HepG2 (cell line): Measurements from ENCODE around the gene TET2. TPM values are rescaled to one million over a fixed set of nuclear protein-coding genes. Genes with fewer than 3 reads are reported as not detected.

Experiments
- ATF4 ChIP-seq, 2 experiments: fragments of 450-650 bp in 1 of 2; sonication (generic) in 1 of 2; formaldehyde crosslinking; IDR thresholded peaks; 2 replicates each; pipeline versions ENCODE4 v1.5.0 to v1.8.0; 2020 to 2022; ENCODE audit warnings: mild to moderate bottlenecking in 1 of 2, missing genetic modification reagents in 1 of 2
- CHD2 ChIP-seq: IDR thresholded peaks from 2 replicates; pipeline ENCODE4 v1.6.1; 2011; ENCODE audit warnings: low read depth, low read length, improper control_type of control experiment
- FOSL2 ChIP-seq: sonication (generic); formaldehyde crosslinking; IDR thresholded peaks from 2 replicates; pipeline ENCODE4 v1.4.0; 2020; ENCODE audit warnings: missing genetic modification reagents
- FOXP1 ChIP-seq, 2 experiments: fragments of 450-650 bp in 1 of 2; IDR thresholded peaks; 2 replicates each; pipeline ENCODE4 v1.6.1; 2017 to 2018; ENCODE audit warnings: antibody characterized with exemption in 1 of 2
- GATAD2A ChIP-seq: IDR thresholded peaks from 2 replicates; pipeline ENCODE4 v1.6.1; 2016
- HMG20A ChIP-seq: IDR thresholded peaks from 2 replicates; pipeline ENCODE4 v1.6.1; 2016; ENCODE audit warnings: borderline replicate concordance
- HNF4G ChIP-seq, 2 experiments: sonication (generic) in 1 of 2; formaldehyde crosslinking in 1 of 2; IDR thresholded peaks; 2 replicates each; pipeline versions ENCODE4 v1.4.0 to v1.6.1; 2011 to 2020; ENCODE audit warnings: borderline replicate concordance in 2 of 2, low read depth in 2 of 2, mild to moderate bottlenecking in 2 of 2, low read length in 1 of 2, missing genetic modification reagents in 1 of 2, moderate library complexity in 1 of 2
- HOXD1 ChIP-seq: sonication (generic); formaldehyde crosslinking; IDR thresholded peaks from 2 replicates; pipeline ENCODE4 v1.5.0; 2020; ENCODE audit warnings: missing genetic modification reagents
- NBN ChIP-seq: fragments of 450-650 bp; conservative IDR thresholded peaks from 2 replicates; pipeline ENCODE4 v1.6.1; 2017
- POLR2G ChIP-seq: fragments of 200-400 bp; formaldehyde crosslinking; IDR thresholded peaks from 2 replicates; pipeline ENCODE4 v1.6.1; 2018; ENCODE audit warnings: mild to moderate bottlenecking, low read depth, low read length, moderate library complexity
- RXRA ChIP-seq: sonication (generic); formaldehyde crosslinking; IDR thresholded peaks from 2 replicates; pipeline ENCODE4 v1.5.1; 2020; ENCODE audit warnings: missing genetic modification reagents
- SOX6 ChIP-seq, 2 experiments: fragments of 450-650 bp in 1 of 2; sonication (generic) in 1 of 2; formaldehyde crosslinking in 1 of 2; IDR thresholded peaks; 2 replicates each; pipeline versions ENCODE4 v1.4.0 to v1.6.1; 2017 to 2020; ENCODE audit warnings: antibody characterized with exemption in 1 of 2, mild to moderate bottlenecking in 1 of 2, missing genetic modification reagents in 1 of 2
- TEAD2 ChIP-seq: sonication (generic); formaldehyde crosslinking; IDR thresholded peaks from 2 replicates; pipeline ENCODE4 v1.9.0; 2021; ENCODE audit warnings: missing genetic modification reagents
- ZFP36 ChIP-seq: fragments of 150-350 bp; IDR thresholded peaks from 2 replicates; pipeline ENCODE4 v1.6.1; 2018; ENCODE audit warnings: borderline replicate concordance, low read length, low read depth; ENCODE audit not compliant: partially characterized antibody
- ZMYM4 ChIP-seq: sonication (generic); formaldehyde crosslinking; IDR thresholded peaks from 2 replicates; pipeline ENCODE4 v1.8.1; 2023; ENCODE audit warnings: mild to moderate bottlenecking, missing genetic modification reagents
- ZNF207 ChIP-seq: fragments of 450-650 bp; IDR thresholded peaks from 2 replicates; pipeline ENCODE4 v1.6.1; 2016; ENCODE audit warnings: antibody characterized with exemption, borderline replicate concordance
- ZNF44 ChIP-seq: sonication (generic); formaldehyde crosslinking; IDR thresholded peaks from 2 replicates; pipeline ENCODE4 v1.5.1; 2020; ENCODE audit warnings: mild to moderate bottlenecking, missing genetic modification reagents
- ZNF558 ChIP-seq: sonication (generic); formaldehyde crosslinking; IDR thresholded peaks from 2 replicates; pipeline ENCODE4 v1.9.0; 2022; ENCODE audit warnings: mild to moderate bottlenecking, missing genetic modification reagents, borderline replicate concordance
- ZNF577 ChIP-seq: sonication (generic); formaldehyde crosslinking; IDR thresholded peaks from 2 replicates; pipeline ENCODE4 v1.4.0; 2020; ENCODE audit warnings: mild to moderate bottlenecking, low read depth, missing genetic modification reagents, borderline replicate concordance
- ZNF768 ChIP-seq: sonication (generic); formaldehyde crosslinking; IDR thresholded peaks from 2 replicates; pipeline ENCODE4 v1.4.0; 2020; ENCODE audit warnings: missing genetic modification reagents
- ZNF776 ChIP-seq: sonication (generic); formaldehyde crosslinking; IDR thresholded peaks from 2 replicates; pipeline ENCODE4 v1.4.0; 2020; ENCODE audit warnings: mild to moderate bottlenecking, missing genetic modification reagents
- ZNF788 ChIP-seq: sonication (generic); formaldehyde crosslinking; IDR thresholded peaks from 2 replicates; pipeline ENCODE4 v1.5.0; 2020; ENCODE audit warnings: mild to moderate bottlenecking, missing genetic modification reagents, borderline replicate concordance
- ZNF790 ChIP-seq: sonication (generic); formaldehyde crosslinking; IDR thresholded peaks from 2 replicates; pipeline ENCODE4 v1.8.0; 2022; ENCODE audit warnings: missing genetic modification reagents, mild to moderate bottlenecking, borderline replicate concordance
- ZSCAN25 ChIP-seq: sonication (generic); formaldehyde crosslinking; IDR thresholded peaks from 2 replicates; pipeline ENCODE4 v1.8.0; 2022; ENCODE audit warnings: mild to moderate bottlenecking, missing genetic modification reagents
- polyA plus RNA-seq, 8 experiments: library from polyadenylated mRNA; depleted of rRNA in 3 of 8; stranded (reverse) in 7 of 8; unstranded in 1 of 8; fragments of >200 nt; fragmentation: Illumina TruSeq in 4 of 8; extraction: Trizol in 4 of 8; gene quantifications; 2 replicates each; pipeline versions ENCODE4 v1.2.1 to v1.2.3, GENCODE V29; 2011 to 2016; ENCODE audit warnings: low read depth in 4 of 8, missing spikeins in 1 of 8, mixed read lengths in 1 of 8; ENCODE audit not compliant: insufficient read depth in 1 of 8
- total RNA-seq, 5 experiments: library from RNA; depleted of rRNA; stranded (reverse); fragments of >200 nt; fragmentation: Illumina TruSeq; extraction: Trizol; gene quantifications; 2 replicates each; pipeline ENCODE4 v1.2.3, GENCODE V29; 2016; ENCODE audit warnings: low read depth in 1 of 5
- TF ChIP-seq, protein P1 (sequence below): sonication (generic); formaldehyde crosslinking; IDR thresholded peaks from 2 replicates; pipeline ENCODE4 v1.4.0; 2020; ENCODE audit warnings: mild to moderate bottlenecking, low read depth, missing genetic modification reagents
- TF ChIP-seq, protein P2 (sequence below): IDR thresholded peaks from 2 replicates; pipeline ENCODE4 v1.6.1; 2016; ENCODE audit warnings: mild to moderate bottlenecking
- TF ChIP-seq, protein P3 (sequence below): IDR thresholded peaks from 2 replicates; pipeline ENCODE4 v1.6.1; 2016
- TF ChIP-seq, protein P4 (sequence below): sonication (generic); formaldehyde crosslinking; IDR thresholded peaks from 2 replicates; pipeline ENCODE4 v1.9.0; 2021; ENCODE audit warnings: missing genetic modification reagents, mild to moderate bottlenecking, borderline replicate concordance

The TET2 gene
- total and polyA plus RNA-seq, 2 of the 13 experiments (the other 11 are each of a cell fraction or from before 2014, with no cell fraction given) = 4.7 to 4.8 TPM

DNA sequence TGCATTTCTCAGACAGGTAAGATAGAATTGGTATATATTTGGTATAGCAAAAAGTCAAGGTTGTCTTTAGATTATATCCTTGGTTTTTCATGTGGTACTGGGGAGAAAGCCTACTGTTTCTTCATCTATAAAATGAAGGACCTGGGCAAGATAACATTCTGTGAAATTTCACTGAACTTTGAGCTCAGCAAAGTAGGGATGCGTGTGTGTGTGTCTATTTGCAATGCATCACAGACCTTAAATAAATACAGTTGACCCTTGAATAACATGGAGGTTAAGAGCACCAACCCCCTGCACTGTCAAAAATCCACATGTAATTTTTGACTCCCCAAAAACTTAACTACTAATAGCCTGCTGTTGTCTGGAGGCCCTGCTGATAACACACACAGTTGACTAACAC is 25.2 kb downstream of the TET2 start (continued):
- TF ChIP-seq, protein P1, sequence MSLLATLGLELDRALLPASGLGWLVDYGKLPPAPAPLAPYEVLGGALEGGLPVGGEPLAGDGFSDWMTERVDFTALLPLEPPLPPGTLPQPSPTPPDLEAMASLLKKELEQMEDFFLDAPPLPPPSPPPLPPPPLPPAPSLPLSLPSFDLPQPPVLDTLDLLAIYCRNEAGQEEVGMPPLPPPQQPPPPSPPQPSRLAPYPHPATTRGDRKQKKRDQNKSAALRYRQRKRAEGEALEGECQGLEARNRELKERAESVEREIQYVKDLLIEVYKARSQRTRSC (CRISPR knock-in tag) = no peak
- TF ChIP-seq CHD2 (no peak), ZNF577 (no peak), HOXD1 (CRISPR knock-in tag) (no peak), GATAD2A (CRISPR knock-in tag) (peak; percentile 80), SOX6 (IDR thresholded peaks at IDR 0.05) (no peak), SOX6 (CRISPR knock-in tag; IDR thresholded peaks at IDR 0.05) (peak; percentile 50; the same call in 1 of the 2 replicates), ZFP36 (no peak), ZNF207 (no peak), ZNF768 (CRISPR knock-in tag) (no peak), FOXP1 (IDR thresholded peaks at IDR 0.05) (no peak), FOXP1 (CRISPR knock-in tag; IDR thresholded peaks at IDR 0.05) (peak; percentile 55; the same call in 1 of the 2 replicates), FOSL2 (CRISPR knock-in tag) (peak; percentile 47; the same call in 1 of the 2 replicates), ZNF44 (no peak), ZNF558 (CRISPR knock-in tag) (no peak), RXRA (CRISPR knock-in tag) (no peak), HNF4G (IDR thresholded peaks at IDR 0.05; ENCODE audit: borderline replicate concordance, low read depth, low read length) (peak; percentile 48; the same call in 1 of the 2 replicates), HNF4G (CRISPR knock-in tag; IDR thresholded peaks at IDR 0.05; ENCODE audit: borderline replicate concordance, low read depth) (no peak), ZMYM4 (CRISPR knock-in tag) (peak; percentile 50), ZNF776 (CRISPR knock-in tag) (no peak), ZNF790 (CRISPR knock-in tag) (no peak), ZNF788 (CRISPR knock-in tag) (no peak), ZSCAN25 (CRISPR knock-in tag) (0 out of 2 replicates have a peak, but pooled peaks have one; percentile 57), TEAD2 (CRISPR knock-in tag) (no peak), ATF4 (CRISPR knock-in tag; IDR thresholded peaks at IDR 0.05) (0 out of 4 replicates have a peak, but pooled peaks of 1 of the 2 experiments have one; percentile 47), HMG20A (CRISPR knock-in tag) (peak; percentile 49; the same call in 1 of the 2 replicates), POLR2G (no peak), NBN (no peak)
- TF ChIP-seq, protein P2, sequence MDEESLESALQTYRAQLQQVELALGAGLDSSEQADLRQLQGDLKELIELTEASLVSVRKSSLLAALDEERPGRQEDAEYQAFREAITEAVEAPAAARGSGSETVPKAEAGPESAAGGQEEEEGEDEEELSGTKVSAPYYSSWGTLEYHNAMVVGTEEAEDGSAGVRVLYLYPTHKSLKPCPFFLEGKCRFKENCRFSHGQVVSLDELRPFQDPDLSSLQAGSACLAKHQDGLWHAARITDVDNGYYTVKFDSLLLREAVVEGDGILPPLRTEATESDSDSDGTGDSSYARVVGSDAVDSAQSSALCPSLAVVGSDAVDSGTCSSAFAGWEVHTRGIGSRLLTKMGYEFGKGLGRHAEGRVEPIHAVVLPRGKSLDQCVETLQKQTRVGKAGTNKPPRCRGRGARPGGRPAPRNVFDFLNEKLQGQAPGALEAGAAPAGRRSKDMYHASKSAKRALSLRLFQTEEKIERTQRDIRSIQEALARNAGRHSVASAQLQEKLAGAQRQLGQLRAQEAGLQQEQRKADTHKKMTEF (CRISPR knock-in tag) = 0 out of 2 replicates have a peak, but pooled peaks have one; percentile 26
- TF ChIP-seq, protein P3, sequence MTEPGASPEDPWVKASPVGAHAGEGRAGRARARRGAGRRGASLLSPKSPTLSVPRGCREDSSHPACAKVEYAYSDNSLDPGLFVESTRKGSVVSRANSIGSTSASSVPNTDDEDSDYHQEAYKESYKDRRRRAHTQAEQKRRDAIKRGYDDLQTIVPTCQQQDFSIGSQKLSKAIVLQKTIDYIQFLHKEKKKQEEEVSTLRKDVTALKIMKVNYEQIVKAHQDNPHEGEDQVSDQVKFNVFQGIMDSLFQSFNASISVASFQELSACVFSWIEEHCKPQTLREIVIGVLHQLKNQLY (CRISPR knock-in tag) = no peak
- TF ChIP-seq, protein P4, sequence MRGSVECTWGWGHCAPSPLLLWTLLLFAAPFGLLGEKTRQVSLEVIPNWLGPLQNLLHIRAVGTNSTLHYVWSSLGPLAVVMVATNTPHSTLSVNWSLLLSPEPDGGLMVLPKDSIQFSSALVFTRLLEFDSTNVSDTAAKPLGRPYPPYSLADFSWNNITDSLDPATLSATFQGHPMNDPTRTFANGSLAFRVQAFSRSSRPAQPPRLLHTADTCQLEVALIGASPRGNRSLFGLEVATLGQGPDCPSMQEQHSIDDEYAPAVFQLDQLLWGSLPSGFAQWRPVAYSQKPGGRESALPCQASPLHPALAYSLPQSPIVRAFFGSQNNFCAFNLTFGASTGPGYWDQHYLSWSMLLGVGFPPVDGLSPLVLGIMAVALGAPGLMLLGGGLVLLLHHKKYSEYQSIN (CRISPR knock-in tag) = no peak
